ENCODE measurements around the gene ZNF768. TPM values are rescaled to one million over a fixed set of nuclear protein-coding genes. Genes with fewer than 3 reads are reported as not detected.

Gene ZNF768
- total and polyA plus RNA-seq, 2 of the 13 experiments (the other 11 are each of a cell fraction or from before 2014, with no cell fraction given) = 26.7 to 34.4 TPM

DNA sequence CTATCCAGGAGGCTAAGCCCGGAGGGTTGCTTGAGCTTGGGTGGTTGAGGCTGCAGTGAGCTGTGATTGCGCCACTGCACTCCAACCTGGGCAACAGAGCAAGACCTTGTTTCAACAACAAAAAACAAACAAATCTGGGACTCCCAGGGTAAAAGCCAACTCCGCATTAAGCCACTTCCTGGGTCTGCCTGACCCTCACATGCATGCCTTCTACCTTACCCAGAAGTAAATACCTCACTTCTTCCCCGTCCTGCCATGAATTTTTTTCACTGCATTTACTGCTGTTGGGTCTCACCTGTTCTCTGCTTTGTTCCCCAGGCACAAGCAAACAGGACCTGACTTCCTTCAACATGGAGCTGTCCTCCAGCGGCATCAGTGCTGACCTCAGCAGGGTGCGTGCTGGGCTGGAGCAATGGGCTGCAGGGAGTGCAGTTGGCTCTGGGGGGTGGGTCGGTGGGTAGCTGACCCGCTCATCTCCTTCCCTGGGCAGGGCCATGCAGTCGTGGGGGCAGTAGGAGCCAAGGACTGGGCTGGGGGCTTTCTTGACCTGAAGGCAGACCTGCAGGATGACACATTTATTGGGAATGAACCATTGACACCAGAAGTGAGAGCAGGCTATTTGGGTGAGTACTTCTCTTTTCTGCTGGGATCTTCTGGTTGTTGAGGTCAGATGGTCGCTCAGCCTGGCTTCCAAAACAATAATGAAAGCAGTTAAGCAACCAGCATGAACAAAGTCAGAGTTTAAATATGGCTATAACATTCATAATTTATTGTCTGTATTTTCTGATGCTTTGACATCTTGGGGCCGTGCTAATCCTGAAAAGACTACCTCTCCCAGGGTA lies 37.4 kb downstream of the ZNF768 start (continued):
- TF ChIP-seq, protein P1, sequence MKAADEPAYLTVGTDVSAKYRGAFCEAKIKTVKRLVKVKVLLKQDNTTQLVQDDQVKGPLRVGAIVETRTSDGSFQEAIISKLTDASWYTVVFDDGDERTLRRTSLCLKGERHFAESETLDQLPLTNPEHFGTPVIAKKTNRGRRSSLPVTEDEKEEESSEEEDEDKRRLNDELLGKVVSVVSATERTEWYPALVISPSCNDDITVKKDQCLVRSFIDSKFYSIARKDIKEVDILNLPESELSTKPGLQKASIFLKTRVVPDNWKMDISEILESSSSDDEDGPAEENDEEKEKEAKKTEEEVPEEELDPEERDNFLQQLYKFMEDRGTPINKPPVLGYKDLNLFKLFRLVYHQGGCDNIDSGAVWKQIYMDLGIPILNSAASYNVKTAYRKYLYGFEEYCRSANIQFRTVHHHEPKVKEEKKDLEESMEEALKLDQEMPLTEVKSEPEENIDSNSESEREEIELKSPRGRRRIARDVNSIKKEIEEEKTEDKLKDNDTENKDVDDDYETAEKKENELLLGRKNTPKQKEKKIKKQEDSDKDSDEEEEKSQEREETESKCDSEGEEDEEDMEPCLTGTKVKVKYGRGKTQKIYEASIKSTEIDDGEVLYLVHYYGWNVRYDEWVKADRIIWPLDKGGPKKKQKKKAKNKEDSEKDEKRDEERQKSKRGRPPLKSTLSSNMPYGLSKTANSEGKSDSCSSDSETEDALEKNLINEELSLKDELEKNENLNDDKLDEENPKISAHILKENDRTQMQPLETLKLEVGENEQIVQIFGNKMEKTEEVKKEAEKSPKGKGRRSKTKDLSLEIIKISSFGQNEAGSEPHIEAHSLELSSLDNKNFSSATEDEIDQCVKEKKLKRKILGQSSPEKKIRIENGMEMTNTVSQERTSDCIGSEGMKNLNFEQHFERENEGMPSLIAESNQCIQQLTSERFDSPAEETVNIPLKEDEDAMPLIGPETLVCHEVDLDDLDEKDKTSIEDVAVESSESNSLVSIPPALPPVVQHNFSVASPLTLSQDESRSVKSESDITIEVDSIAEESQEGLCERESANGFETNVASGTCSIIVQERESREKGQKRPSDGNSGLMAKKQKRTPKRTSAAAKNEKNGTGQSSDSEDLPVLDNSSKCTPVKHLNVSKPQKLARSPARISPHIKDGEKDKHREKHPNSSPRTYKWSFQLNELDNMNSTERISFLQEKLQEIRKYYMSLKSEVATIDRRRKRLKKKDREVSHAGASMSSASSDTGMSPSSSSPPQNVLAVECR (CRISPR knock-in tag; IDR thresholded peaks at IDR 0.05; ENCODE audit: borderline replicate concordance) = peak; percentile 66; the same call in 1 of the 2 replicates
- TF ChIP-seq NONO (IDR thresholded peaks at IDR 0.05) = no peak
- 0 out of 2 replicates have a peak, but pooled peaks have one; percentile 42 for TF ChIP-seq NONO (CRISPR knock-in tag; conservative IDR thresholded peaks at IDR 0.05)
- TF ChIP-seq PLRG1 (conservative IDR thresholded peaks at IDR 0.05) = no peak
- TF ChIP-seq MIER2 (CRISPR knock-in tag; IDR thresholded peaks at IDR 0.05) = no peak
- TF ChIP-seq CBX5 (CRISPR knock-in tag; IDR thresholded peaks at IDR 0.05; ENCODE audit: borderline replicate concordance) = peak; percentile 64; the same call in 1 of the 2 replicates
- TF ChIP-seq HES4 (CRISPR knock-in tag; IDR thresholded peaks at IDR 0.05; ENCODE audit: borderline replicate concordance) = no peak
- no peak; the same call in 1 of the 2 replicates for TF ChIP-seq ZBTB7A (CRISPR knock-in tag; IDR thresholded peaks at IDR 0.05)
- TF ChIP-seq, protein P2, sequence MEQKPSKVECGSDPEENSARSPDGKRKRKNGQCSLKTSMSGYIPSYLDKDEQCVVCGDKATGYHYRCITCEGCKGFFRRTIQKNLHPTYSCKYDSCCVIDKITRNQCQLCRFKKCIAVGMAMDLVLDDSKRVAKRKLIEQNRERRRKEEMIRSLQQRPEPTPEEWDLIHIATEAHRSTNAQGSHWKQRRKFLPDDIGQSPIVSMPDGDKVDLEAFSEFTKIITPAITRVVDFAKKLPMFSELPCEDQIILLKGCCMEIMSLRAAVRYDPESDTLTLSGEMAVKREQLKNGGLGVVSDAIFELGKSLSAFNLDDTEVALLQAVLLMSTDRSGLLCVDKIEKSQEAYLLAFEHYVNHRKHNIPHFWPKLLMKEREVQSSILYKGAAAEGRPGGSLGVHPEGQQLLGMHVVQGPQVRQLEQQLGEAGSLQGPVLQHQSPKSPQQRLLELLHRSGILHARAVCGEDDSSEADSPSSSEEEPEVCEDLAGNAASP (CRISPR knock-in tag; IDR thresholded peaks at IDR 0.05; ENCODE audit: borderline replicate concordance) = peak; percentile 54; the same call in 1 of the 2 replicates
- TF ChIP-seq ZNF101 (CRISPR knock-in tag; IDR thresholded peaks at IDR 0.05; ENCODE audit: borderline replicate concordance, low read depth) = no peak
- no peak for TF ChIP-seq ZNF878 (CRISPR knock-in tag; IDR thresholded peaks at IDR 0.05)
- TF ChIP-seq, protein P3, sequence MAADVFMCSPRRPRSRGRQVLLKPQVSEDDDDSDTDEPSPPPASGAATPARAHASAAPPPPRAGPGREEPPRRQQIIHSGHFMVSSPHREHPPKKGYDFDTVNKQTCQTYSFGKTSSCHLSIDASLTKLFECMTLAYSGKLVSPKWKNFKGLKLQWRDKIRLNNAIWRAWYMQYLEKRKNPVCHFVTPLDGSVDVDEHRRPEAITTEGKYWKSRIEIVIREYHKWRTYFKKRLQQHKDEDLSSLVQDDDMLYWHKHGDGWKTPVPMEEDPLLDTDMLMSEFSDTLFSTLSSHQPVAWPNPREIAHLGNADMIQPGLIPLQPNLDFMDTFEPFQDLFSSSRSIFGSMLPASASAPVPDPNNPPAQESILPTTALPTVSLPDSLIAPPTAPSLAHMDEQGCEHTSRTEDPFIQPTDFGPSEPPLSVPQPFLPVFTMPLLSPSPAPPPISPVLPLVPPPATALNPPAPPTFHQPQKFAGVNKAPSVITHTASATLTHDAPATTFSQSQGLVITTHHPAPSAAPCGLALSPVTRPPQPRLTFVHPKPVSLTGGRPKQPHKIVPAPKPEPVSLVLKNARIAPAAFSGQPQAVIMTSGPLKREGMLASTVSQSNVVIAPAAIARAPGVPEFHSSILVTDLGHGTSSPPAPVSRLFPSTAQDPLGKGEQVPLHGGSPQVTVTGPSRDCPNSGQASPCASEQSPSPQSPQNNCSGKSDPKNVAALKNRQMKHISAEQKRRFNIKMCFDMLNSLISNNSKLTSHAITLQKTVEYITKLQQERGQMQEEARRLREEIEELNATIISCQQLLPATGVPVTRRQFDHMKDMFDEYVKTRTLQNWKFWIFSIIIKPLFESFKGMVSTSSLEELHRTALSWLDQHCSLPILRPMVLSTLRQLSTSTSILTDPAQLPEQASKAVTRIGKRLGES (CRISPR knock-in tag; IDR thresholded peaks at IDR 0.05; ENCODE audit: borderline replicate concordance) = no peak
- no peak; the same call in 1 of the 2 replicates for TF ChIP-seq NRL (CRISPR knock-in tag; IDR thresholded peaks at IDR 0.05; ENCODE audit: borderline replicate concordance)
- TF ChIP-seq ZSCAN29 (CRISPR knock-in tag; conservative IDR thresholded peaks at IDR 0.05) = 0 out of 2 replicates have a peak, but pooled peaks have one; percentile 56
- TF ChIP-seq ZNF235 (CRISPR knock-in tag; IDR thresholded peaks at IDR 0.05; ENCODE audit: borderline replicate concordance) = no peak
- no peak for TF ChIP-seq SP2 (CRISPR knock-in tag; IDR thresholded peaks at IDR 0.05)
- peak; percentile 69; the same call in 1 of the 2 replicates for TF ChIP-seq ZFP37 (CRISPR knock-in tag; IDR thresholded peaks at IDR 0.05; ENCODE audit: borderline replicate concordance)
- TF ChIP-seq, protein P4, sequence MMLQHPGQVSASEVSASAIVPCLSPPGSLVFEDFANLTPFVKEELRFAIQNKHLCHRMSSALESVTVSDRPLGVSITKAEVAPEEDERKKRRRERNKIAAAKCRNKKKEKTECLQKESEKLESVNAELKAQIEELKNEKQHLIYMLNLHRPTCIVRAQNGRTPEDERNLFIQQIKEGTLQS (CRISPR knock-in tag; IDR thresholded peaks at IDR 0.05) = no peak
- TF ChIP-seq ZNF333 (CRISPR knock-in tag; IDR thresholded peaks at IDR 0.05; ENCODE audit: borderline replicate concordance) = no peak
- TF ChIP-seq MTA3 (CRISPR knock-in tag; IDR thresholded peaks at IDR 0.05) = no peak
- TF ChIP-seq ZNF7 (CRISPR knock-in tag; IDR thresholded peaks at IDR 0.05) = no peak

Measured in HepG2 (cell line).